ENCODE results near the gene PTX4. TPM values are rescaled to one million over a fixed set of nuclear protein-coding genes. Genes with fewer than 3 reads are reported as not detected.

PTX4 gene
- polyA plus RNA-seq, 1 of the 3 experiments (the other 2 are of a cell fraction), result not detected

- CTCF ChIA-PET, result no interaction called here
Observed at GRCh38 chr16:1447965-1448364, 40.8 kb downstream of the PTX4 start.

DNA sequence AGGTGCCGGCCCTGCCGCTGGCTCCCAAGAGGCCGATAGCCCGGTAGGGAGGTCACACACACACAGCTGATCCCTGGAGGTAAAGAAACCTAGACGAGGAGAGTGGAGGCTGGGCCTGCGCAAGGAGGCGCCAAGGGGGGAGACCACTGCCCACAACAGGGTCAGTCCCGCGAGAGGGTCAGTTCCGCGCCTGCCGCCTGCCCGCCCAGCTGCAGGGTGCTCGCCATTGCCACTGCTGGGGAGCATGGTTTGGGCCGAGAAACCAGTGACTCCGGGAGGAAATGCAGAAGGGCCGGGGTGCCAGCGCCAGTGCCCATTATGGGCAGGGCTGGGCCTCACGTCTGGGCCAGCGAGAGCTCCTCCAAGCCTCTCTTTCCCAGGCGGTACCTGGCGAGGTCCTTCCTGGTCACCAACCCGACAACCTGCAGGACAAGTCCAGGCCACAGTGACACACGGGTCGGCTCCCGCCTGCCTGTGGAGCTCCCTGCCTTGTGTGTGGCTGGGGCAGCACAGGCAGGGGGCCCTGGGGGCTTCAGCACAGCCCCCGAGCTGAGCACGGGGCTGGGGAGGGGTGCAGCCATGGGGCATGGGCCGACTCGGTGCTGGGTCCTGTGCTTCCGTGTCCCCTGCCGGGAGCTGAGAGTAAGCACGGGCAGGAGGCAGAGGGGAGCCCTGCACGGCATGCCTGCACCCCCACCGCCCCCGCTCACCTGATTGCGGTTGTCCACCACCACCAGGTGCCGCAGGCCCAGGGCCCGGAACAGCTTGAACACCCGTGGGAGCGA is 42.3 kb downstream of the PTX4 start:
- 97% methylated on average over 11 of the region's 41 CpGs for WGBS (ENCODE audit: low lambda C conversion rate)
- CTCF ChIA-PET, result interaction anchor here (1.0 kb wide), 1 partner anchor 16 kb away, joined by 3 read pairs; the partner anchor contains the start of gene PERCC1

More at GRCh38 chr16:1447965-1448364, 40.8 kb downstream of the PTX4 start:
- Histone ChIP-seq H3K9me3 (no peaks in the 10 kb centered on the region), H3K9ac (no peak overlapping the region), H3K4me3 (ENCODE audit: low read depth in 2 of 2, low read length in 1 of 2) (no peak overlapping the region), H3K4me1 (ENCODE audit: control insufficient read depth in 1 of 2, insufficient read depth in 2 of 2, low read depth in 1 of 2, low read length in 1 of 2) (no peaks in the 10 kb centered on the region), H3K36me3 (replicated peaks in 1 of 2; ENCODE audit: control insufficient read depth in 1 of 2, insufficient read depth in 2 of 2, low read length in 1 of 2) (peaks cover 0 to 17% of the 10 kb centered on the region in 2 experiments), H3K27ac (ENCODE audit: low read depth in 2 of 2, low read length in 1 of 2) (no peak overlapping the region), H3K9me2 (no peaks in the 10 kb centered on the region), H3K79me2 (ENCODE audit: insufficient read depth) (no peaks in the 10 kb centered on the region), H3K4me2 (no peak overlapping the region), H3K27me3 (ENCODE audit: insufficient read depth) (no peaks in the 10 kb centered on the region), H4K20me1 (ENCODE audit: insufficient read depth) (no peaks in the 10 kb centered on the region), H2AFZ (ENCODE audit: low read depth) (no peak overlapping the region), H3F3A (replicated peaks; ENCODE audit: insufficient read depth) (no peaks in the 10 kb centered on the region)
- POLR2A ChIA-PET, result no interaction called here
- TF ChIP-seq FOXM1 (IDR thresholded peaks at IDR 0.05; ENCODE audit: low read depth), result no peak
- no peak for TF ChIP-seq MEF2A (IDR thresholded peaks at IDR 0.05; ENCODE audit: borderline replicate concordance, low read depth)
- no peak for TF ChIP-seq MXI1 (IDR thresholded peaks at IDR 0.05; ENCODE audit: low read depth, low read length)
- no peak for TF ChIP-seq RAD21 (IDR thresholded peaks at IDR 0.05; ENCODE audit: low read length)
- TF ChIP-seq RFX5 (IDR thresholded peaks at IDR 0.05; ENCODE audit: low read length), result no peak
- no peak for TF ChIP-seq JUND (IDR thresholded peaks at IDR 0.05)
- TF ChIP-seq TAF1 (IDR thresholded peaks at IDR 0.05; ENCODE audit: borderline replicate concordance, low read depth, low read length), result no peak
- no peak for TF ChIP-seq FOSL2 (IDR thresholded peaks at IDR 0.05; ENCODE audit: borderline replicate concordance, low read depth)
- no peak for DNase-seq
- 95% methylated on average over 8 of the region's 11 CpGs for WGBS (ENCODE audit: low lambda C conversion rate)

More for the DNA sequence above, 42.3 kb downstream of the PTX4 start:
- Histone ChIP-seq H3K27me3 (ENCODE audit: insufficient read depth) (no peaks in the 10 kb centered on the region), H2AFZ (ENCODE audit: low read depth) (no peak overlapping the region), H3K9ac (no peak overlapping the region), H4K20me1 (ENCODE audit: insufficient read depth) (no peaks in the 10 kb centered on the region), H3K9me2 (no peaks in the 10 kb centered on the region), H3K4me2 (no peak overlapping the region), H3K27ac (ENCODE audit: low read depth in 2 of 2, low read length in 1 of 2) (no peak overlapping the region), H3K4me3 (ENCODE audit: low read depth in 2 of 2, low read length in 1 of 2) (no peak overlapping the region), H3K79me2 (ENCODE audit: insufficient read depth) (no peaks in the 10 kb centered on the region), H3K36me3 (replicated peaks in 1 of 2; ENCODE audit: control insufficient read depth in 1 of 2, insufficient read depth in 2 of 2, low read length in 1 of 2) (peaks cover 0 to 13% of the 10 kb centered on the region in 2 experiments), H3K4me1 (ENCODE audit: control insufficient read depth in 1 of 2, insufficient read depth in 2 of 2, low read depth in 1 of 2, low read length in 1 of 2) (no peaks in the 10 kb centered on the region), H3F3A (replicated peaks; ENCODE audit: insufficient read depth) (no peaks in the 10 kb centered on the region), H3K9me3 (no peaks in the 10 kb centered on the region)
- POLR2A ChIA-PET, result no interaction called here
- TF ChIP-seq FOXM1 (IDR thresholded peaks at IDR 0.05; ENCODE audit: low read depth) (no peak), RFX5 (IDR thresholded peaks at IDR 0.05; ENCODE audit: low read length) (no peak), TCF12 (IDR thresholded peaks at IDR 0.05) (no peak), NRF1 (IDR thresholded peaks at IDR 0.05; ENCODE audit: low read depth, low read length) (no peak), IRF3 (IDR thresholded peaks at IDR 0.05; ENCODE audit: low read depth, low read length) (no peak), PBX3 (IDR thresholded peaks at IDR 0.05) (no peak), GATA2 (CRISPR knock-in tag; IDR thresholded peaks at IDR 0.05) (no peak), MAX (IDR thresholded peaks at IDR 0.05; ENCODE audit: low read depth) (no peak), CHD2 (IDR thresholded peaks at IDR 0.05; ENCODE audit: low read length, partially characterized antibody) (no peak), ELF1 (IDR thresholded peaks at IDR 0.05) (no peak)
- TF ChIP-seq, protein P1, sequence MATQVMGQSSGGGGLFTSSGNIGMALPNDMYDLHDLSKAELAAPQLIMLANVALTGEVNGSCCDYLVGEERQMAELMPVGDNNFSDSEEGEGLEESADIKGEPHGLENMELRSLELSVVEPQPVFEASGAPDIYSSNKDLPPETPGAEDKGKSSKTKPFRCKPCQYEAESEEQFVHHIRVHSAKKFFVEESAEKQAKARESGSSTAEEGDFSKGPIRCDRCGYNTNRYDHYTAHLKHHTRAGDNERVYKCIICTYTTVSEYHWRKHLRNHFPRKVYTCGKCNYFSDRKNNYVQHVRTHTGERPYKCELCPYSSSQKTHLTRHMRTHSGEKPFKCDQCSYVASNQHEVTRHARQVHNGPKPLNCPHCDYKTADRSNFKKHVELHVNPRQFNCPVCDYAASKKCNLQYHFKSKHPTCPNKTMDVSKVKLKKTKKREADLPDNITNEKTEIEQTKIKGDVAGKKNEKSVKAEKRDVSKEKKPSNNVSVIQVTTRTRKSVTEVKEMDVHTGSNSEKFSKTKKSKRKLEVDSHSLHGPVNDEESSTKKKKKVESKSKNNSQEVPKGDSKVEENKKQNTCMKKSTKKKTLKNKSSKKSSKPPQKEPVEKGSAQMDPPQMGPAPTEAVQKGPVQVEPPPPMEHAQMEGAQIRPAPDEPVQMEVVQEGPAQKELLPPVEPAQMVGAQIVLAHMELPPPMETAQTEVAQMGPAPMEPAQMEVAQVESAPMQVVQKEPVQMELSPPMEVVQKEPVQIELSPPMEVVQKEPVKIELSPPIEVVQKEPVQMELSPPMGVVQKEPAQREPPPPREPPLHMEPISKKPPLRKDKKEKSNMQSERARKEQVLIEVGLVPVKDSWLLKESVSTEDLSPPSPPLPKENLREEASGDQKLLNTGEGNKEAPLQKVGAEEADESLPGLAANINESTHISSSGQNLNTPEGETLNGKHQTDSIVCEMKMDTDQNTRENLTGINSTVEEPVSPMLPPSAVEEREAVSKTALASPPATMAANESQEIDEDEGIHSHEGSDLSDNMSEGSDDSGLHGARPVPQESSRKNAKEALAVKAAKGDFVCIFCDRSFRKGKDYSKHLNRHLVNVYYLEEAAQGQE (IDR thresholded peaks at IDR 0.05; ENCODE audit: low read depth, low read length), result no peak
- TF ChIP-seq, protein P2, sequence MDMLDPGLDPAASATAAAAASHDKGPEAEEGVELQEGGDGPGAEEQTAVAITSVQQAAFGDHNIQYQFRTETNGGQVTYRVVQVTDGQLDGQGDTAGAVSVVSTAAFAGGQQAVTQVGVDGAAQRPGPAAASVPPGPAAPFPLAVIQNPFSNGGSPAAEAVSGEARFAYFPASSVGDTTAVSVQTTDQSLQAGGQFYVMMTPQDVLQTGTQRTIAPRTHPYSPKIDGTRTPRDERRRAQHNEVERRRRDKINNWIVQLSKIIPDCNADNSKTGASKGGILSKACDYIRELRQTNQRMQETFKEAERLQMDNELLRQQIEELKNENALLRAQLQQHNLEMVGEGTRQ (IDR thresholded peaks at IDR 0.05; ENCODE audit: borderline replicate concordance, low read depth, low read length), result no peak
- no peak for DNase-seq
